GM19043 (cell line): ENCODE results near the gene PAK4.
"Not testable (repeated sequence)": the region's sequence is repeated elsewhere in the genome, so short reads cannot be mapped to it uniquely, and the experiment has no call there.

ENCODE experiments used
- ATAC-seq: cut with Tn5 transposase; IDR thresholded peaks from one replicate; pipeline ENCODE4 v1.9.1; 2021; ENCODE audit warnings: low read depth; ENCODE audit not compliant: unreplicated experiment

PAK4 gene

GRCh38 chr19:39099341-39099740 is 26.2 kb upstream of the PAK4 start:
- ATAC-seq = no peak

DNA sequence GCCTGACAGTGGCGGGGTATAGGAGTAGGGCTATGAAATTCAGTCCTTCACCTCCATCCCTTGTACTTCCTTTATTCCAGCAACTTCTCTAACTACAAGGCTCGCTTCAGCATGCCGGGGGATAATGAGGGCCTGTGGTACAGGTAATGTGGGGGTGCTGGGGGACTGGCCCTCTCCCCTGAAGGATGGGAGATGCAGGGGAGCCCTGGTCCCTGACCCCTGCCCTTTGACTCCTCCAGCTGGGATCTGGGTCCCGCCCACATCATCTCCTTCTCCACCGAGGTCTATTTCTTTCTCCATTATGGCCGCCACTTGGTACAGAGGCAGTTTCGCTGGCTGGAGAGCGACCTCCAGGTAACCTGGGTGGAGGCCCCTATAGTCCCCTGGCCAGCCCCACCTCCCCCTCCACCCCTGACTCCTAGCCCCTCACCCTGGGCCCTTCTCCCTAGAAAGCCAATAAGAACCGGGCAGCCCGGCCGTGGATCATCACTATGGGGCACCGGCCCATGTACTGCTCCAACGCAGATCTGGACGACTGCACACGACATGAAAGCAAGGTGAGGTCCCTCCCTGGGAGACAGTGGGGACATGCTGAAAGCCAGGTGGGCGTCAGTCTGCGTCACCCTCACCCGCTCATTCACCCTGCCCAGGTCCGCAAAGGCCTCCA is 25.0 kb upstream of the PAK4 start:
- no peak for ATAC-seq

- no peak for ATAC-seq
Observed at GRCh38 chr19:39103151-39103550, 22.4 kb upstream of the PAK4 start.

- ATAC-seq = no peak
Observed at GRCh38 chr19:39104186-39104596, 21.4 kb upstream of the PAK4 start.

DNA sequence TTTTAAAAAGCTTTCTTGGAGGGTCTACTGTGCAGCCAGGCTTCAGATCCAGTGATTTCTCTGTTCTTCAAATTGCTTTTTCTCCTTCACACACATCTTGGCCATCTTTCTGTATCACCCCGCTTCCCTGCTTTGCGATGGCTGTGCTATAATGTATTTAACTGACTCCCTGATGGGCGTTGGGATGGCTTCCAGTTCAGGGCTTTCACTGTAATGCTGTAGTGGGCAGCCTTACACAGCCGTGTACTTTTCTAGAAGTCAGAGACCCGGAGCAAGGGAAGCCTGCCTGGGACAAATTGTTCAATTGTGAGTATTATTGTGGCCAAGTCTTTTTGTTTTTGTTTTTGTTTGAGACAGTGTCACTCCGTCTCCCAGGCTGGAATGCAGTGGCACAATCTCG is 19.4 kb upstream of the PAK4 start:
- no peak for ATAC-seq

GRCh38 chr19:39109641-39110040 is 15.9 kb upstream of the PAK4 start:
- ATAC-seq = no peak

DNA sequence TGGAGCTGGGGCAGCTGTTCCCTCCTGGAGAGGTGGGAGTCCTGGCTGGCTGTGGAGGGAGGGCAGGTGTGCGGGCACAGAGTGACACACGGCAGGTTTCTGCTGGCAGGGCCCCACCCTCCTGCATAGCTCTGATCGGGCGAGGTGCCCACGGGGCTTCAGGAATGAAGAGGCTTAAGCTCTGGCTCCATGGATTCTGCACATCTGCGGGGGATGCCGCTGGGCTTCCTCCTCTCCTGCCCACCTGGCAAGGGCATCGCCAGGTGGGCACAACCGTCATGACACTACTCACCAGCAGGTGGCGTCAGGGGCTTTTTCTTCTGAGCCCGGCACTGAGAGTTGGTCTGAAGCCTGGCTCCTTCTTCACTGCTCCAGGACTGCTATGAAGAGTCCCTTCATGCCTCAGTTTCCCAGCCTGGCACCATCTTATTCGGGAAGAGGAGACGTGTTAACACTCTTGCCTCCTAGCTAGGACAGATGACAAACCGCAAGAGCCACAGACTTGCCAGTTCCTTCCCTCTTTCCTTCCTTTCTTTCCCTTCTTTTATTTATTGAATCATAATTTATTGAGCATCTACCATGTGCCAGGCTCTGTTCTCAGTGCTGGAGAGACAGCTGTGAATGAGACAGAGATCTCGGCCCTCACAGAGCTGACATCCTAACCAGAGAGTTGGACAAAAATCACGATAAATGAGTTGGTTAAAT is 15.2 kb upstream of the PAK4 start:
- no peak for ATAC-seq

DNA sequence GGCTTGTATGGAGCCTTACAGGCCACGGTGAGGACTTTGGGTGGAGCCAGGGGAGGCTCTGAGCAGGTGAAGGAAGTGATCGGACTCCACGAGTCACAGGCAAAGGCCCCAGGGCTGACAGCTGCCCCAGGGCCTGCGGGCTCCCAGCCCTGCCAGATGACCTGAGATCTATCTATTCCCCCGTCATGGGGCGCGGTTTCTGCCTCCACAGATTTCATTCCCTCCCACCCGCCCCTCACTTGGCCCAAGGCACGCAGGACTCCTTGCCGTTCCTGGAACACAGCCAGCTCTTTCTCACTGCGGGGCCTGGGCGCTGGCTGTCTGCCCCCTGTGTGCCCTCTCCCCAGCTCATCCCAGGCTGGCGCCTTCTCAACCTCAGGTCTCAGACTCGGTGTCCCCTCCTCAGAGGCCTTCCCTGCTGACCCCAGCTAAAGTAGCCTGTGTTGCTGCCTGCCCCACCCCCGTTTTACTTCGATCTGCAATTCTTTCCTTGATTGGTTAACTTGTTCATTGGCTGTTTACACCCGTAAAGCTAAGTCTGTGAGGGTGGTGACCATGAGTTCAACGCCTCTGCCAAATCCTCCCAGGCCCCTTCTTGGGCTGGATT is 13.9 kb upstream of the PAK4 start:
- ATAC-seq = no peak

DNA sequence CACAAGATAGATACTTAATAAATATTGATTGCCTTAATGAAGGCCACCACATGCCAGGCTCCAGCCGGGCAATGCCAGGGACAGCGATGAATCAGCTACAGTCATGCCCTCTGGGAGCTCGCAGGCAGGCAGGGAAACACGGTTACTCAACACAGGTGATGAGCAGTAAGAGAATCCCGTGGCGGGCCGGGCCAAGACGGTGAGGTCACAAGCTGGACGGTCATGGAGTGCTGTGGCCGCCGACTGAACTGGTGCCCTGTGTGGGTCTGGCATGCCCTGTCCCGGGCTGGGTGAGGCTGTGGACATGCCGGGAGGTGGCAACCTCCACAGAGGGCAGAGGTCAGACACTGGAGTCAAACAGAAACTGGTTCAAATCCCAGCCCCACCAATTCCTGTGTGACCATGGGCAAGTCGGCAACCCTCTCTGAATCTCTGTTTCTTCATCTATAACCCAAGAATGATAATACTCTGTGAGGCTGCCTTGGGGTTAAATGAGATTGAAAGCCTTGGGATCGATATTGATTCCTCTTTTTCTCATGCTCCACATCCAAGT is 13.2 kb upstream of the PAK4 start:
- ATAC-seq = no peak

GRCh38 chr19:39113199-39113598 is 12.4 kb upstream of the PAK4 start:
- ATAC-seq = no peak

DNA sequence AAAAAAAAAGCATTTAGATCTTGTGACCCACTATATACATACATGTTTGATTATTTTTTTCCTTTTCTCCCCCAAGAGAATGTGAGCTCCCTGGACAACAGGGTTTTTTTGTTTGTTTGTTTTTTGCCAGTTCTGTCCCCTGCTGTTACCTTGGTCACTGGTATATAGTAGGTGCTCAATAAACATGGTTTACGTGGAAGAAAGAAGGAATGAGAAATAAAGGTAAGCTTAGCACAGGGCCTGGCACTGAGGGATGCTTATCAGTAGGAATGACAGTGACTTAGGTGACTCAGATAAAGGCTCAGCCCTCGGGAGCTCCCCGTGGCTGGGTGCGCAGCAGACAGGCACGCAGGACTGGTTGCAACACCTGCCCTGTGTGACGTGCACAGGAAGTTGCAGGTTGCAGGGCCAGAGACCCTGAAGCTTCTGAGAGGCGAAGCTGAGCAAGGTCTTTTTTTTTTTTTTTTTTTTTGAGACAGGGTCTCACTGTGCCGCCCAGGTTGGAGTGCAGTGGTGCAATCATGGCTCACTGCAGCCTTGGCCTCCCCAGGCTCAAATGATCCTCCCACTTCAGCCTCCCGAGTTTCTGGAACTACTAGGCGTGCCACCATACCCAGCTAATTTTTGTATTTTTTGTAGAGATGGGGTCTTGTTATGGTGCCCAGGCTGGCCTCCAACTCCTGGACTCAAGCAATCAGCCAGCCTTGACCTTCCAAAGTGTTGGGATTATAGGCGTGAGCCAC is 10.3 kb upstream of the PAK4 start:
- no peak for ATAC-seq

DNA sequence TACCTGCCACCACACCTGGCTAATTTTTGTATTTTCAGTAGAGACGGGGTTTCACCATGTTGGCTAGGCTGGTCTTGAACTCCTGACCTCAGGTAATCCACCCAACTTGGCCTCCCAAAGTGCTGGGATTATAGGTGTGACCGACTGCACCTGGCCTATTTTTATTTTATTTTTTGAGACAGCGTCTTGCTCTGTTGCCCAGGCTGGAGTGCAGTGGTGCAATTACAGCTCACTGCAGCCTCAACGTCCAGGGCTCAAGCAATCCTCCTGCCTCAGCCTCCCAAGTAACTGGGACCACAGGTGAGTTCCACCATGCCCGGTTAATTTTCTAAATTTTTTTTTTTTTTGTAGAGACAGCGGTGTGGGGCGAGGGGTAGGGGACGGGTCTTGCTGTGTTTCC is 8.6 kb upstream of the PAK4 start:
- ATAC-seq = not testable (repeated sequence)

- ATAC-seq = no peak
Observed at GRCh38 chr19:39119830-39120229, 5.8 kb upstream of the PAK4 start.

DNA sequence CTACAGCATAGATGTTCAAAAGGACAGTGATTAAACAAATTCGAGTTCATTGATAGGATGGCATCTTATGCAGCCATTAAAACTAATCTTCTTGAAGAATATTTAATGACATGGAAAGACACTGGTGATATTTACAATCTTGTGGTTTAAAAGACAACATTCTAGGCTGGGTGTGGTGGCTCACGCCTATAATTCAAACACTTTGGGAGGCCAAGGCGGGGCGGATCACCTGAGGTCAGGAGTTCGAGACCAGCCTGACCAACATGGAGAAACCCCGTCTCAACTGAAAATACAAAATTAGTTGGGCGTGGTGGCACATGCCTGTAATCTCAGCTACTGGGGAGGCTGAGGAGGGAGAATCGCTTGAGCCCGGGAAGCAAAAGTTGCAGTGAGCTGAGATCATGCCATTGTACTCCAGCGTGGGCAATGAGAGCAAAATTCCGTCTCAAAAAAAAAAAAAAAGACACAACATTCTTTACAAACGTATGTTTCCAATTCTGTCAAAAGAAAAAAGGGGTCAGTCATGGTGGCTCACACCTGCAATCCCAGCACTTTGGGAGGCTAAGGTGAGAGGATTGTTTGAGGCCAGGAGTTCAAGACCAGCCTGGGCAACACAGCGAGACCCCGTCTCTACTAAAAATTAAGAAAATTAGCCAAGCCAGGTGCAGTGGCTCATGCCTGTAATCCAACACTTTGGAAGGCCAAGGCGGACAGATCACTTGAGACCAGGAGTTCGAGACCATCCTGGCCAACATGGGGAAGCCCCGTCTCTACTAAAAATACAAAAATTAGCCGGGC is 2.5 kb upstream of the PAK4 start:
- no peak for ATAC-seq

DNA sequence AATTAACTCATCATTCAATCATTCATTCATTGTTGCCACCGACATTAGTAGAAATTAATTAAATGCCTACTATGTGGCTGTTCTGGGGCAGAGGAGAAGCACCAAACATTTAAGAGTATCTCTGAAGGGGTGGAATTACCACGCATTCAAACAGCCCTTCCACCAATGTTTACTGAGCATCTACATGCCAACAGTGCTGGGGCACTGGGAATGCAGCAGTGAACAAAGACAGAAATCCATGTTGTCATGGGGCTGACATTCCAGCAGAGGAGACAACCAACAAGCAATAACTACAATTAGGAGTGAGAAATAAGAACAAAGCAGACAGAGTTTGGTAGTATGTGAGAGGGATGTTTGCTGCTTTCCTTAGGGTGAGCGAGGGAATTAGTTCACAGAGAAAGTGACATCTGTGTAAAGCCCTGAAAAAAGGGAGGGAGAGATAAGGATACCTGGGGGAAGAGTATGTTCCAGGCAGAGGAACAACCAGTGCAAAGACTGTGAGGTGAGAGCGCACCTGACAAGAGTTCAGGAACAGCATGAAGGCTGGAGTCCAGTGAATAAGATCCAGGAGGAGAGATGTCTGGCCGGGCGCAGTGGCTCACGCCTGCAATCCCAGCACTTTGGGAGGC is 1.3 kb upstream of the PAK4 start:
- ATAC-seq = no peak

DNA sequence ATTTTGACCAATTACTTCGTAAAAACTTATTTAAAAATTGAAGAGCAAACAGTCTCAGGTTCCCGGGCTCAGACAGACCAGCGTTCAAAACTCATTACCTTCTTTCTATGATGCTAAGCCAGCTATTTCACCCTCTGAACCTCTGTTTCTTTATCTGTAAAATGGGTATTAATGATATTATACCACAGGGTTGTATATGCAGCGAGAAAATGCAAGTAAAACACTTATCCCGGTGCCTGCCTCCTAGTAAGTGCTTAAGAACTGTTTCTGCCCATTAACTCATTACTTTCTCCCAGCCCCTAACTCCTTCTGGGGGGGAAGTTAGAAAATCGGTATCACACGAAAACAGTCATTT is 410 bp upstream of the PAK4 start:
- no peak for ATAC-seq

DNA sequence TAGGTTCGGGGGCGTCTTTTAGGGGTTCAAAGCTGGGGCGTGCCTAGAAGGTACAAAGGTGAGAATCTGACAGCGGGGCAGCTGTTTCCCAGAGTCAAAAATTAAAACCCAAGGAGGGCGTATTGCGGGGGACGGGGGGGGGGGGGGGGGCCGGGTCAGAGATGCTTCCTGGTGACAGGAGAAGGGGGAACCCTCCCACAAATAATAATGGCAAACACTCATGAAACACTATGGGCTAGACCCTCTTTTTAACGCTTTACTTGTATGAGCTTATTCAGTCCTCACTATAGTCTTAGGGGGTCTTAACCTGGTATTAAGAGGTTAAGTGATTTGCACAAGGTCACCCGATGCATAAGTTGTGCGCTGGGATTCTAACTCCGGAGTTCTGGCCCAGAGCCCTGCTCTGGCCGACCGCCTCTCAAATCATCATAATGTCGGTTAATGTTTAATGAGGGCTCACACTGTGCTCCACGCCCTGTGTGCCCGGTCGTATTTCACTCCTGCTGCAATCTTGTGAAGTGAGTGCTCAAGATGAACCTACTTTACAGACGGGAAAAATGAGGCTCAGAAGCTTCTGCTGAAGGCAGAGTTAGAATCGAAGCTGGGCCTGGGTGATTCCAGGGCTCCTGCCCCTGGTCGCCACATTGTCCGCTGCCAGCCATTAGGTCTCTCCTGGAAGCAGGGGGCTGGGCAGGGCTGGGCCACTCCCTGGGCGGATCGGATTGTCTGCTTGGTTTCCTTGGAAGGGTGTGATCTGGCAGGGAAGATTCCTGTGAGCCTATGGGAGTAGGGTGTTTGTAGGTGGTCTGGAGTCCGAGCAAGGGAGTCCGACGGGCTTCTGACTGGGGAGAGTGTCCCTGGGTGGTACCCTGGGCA is 964 bp downstream of the PAK4 start:
- no peak for ATAC-seq

DNA sequence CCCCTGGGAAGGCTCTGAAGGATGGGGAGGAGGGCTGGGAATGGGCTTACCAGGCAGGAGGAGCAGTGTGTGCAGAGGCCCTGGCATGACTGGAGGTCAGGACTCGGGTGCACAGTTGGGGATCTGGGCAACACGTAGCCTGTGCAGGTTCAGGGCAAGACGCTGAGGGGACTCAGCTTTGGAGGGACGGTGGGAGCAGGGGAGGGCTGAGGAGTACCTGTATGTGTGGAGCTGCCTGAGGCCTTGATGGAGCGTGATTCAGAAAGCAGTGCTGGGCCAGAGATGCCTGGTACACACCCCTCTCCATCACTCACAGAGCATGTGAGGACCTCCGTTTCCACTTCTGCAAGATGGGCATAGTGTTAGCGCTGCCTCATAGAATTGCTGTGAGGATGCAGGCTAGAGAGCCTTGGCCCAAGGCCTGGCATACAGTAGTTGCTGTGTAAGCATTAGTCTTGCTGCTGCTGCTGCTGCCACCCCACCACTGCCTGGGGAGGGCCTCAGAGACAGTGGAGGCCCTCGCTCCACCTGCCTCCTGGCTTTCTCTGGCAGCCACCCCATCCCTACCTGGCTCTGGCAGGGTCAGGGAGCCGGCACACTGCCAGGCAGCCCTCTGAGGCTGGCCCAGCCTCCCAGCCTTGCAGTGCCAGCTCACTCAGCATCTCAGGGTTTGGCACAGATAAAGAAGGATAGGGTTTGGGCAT is 2.4 kb downstream of the PAK4 start:
- ATAC-seq = no peak
